Tibial nerve (tissue), 4 donors: ENCODE measurements around the gene ARL14EP.

Experiments
- EP300 ChIP-seq, 2 donors: sonication (generic); formaldehyde crosslinking; IDR thresholded peaks; one replicate each; pipeline ENCODE4 v1.6.1; 2017; ENCODE audit warnings: antibody characterized with exemption in 2 of 2, mild to moderate bottlenecking in 1 of 2
- POLR2A ChIP-seq, 2 donors: fragments of 450-650 bp; IDR thresholded peaks; one replicate each; pipeline ENCODE4 v1.6.1; 2017; ENCODE audit warnings: antibody characterized with exemption in 2 of 2, mild to moderate bottlenecking in 2 of 2, moderate library complexity in 2 of 2
- TF ChIP-seq, protein P1 (sequence below), 5 experiments: fragments of 200-600 bp in 3 of 5; fragments of 450-650 bp in 2 of 5; sonication (generic) in 3 of 5; IDR thresholded peaks; one replicate each; pipeline ENCODE4 v1.5.1; 2016 to 2019; ENCODE audit warnings: antibody characterized with exemption in 5 of 5, mild to moderate bottlenecking in 3 of 5, moderate library complexity in 2 of 5

DNA sequence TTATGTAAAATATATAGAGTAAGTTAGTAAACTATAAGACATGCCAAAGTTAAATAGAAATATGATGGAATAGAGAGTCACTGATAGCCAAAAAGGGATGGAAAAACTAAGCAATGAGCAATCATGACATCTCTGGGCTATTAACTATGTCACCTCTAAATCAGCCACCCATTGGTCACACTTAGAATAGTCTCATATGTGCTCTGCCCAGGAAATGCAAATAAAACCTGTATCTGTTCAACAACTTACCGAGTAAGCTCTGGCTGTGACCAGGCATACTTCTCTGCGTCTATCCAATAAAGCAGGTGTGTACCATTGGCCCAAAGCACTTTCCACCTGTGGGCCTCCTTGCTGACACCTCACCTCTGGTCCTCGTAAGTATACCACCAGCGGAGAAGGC lies 1.6 kb upstream of the ARL14EP start:
- TF ChIP-seq, protein P1, sequence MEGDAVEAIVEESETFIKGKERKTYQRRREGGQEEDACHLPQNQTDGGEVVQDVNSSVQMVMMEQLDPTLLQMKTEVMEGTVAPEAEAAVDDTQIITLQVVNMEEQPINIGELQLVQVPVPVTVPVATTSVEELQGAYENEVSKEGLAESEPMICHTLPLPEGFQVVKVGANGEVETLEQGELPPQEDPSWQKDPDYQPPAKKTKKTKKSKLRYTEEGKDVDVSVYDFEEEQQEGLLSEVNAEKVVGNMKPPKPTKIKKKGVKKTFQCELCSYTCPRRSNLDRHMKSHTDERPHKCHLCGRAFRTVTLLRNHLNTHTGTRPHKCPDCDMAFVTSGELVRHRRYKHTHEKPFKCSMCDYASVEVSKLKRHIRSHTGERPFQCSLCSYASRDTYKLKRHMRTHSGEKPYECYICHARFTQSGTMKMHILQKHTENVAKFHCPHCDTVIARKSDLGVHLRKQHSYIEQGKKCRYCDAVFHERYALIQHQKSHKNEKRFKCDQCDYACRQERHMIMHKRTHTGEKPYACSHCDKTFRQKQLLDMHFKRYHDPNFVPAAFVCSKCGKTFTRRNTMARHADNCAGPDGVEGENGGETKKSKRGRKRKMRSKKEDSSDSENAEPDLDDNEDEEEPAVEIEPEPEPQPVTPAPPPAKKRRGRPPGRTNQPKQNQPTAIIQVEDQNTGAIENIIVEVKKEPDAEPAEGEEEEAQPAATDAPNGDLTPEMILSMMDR (IDR thresholded peaks at IDR 0.05): no peak
- no peak for TF ChIP-seq POLR2A (IDR thresholded peaks at IDR 0.05)
- TF ChIP-seq EP300 (IDR thresholded peaks at IDR 0.05): no peak
